GM12873 (cell line): ENCODE results near the gene HMMR.
A peak's percentile ranks its signal among the peaks of the same experiment; 100 is the strongest.

Experiments used
- CTCF ChIP-seq: IDR thresholded peaks from 2 replicates; pipeline ENCODE4 v1.5.1; 2012; ENCODE audit warnings: low read depth, mild to moderate bottlenecking, moderate library complexity, low read length, control low read depth; ENCODE audit not compliant: insufficient read depth; ENCODE audit errors: missing control alignments

The HMMR gene

GRCh38 chr5:163504079-163504931, 43.9 kb downstream of the HMMR start:
- TF ChIP-seq CTCF, result no peak

- no peak for TF ChIP-seq CTCF
Measured at GRCh38 chr5:163505049-163505367, 44.6 kb downstream of the HMMR start.

- TF ChIP-seq CTCF, result peak; percentile 56
Measured at GRCh38 chr5:163505368-163506094, 45.1 kb downstream of the HMMR start, which contains the start of gene MAT2B. Gene MAT2B (plus strand): TSS chr5:163505619. CDS start chr5:163505687, 68 bp downstream.

- TF ChIP-seq CTCF, result no peak
Measured at GRCh38 chr5:163506095-163506457, 45.6 kb downstream of the HMMR start.

GRCh38 chr5:163506726-163507125, 46.3 kb downstream of the HMMR start:
- TF ChIP-seq CTCF, result no peak

- TF ChIP-seq CTCF, result no peak
Measured at GRCh38 chr5:163508753-163509152, 48.3 kb downstream of the HMMR start.

GRCh38 chr5:163509291-163509951, 49.0 kb downstream of the HMMR start:
- no peak for TF ChIP-seq CTCF
